GM10266 (cell line): ENCODE measurements around the gene AFG1L.

Experiments used
- DNase-seq: peaks from one replicate; pipeline ENCODE4 v3.0.0; 2012; ENCODE audit errors: extremely low spot score
- CTCF ChIP-seq: IDR thresholded peaks from 2 replicates; pipeline ENCODE4 v1.5.1; 2012; ENCODE audit warnings: mild to moderate bottlenecking, low read depth; ENCODE audit not compliant: control insufficient read depth, insufficient read depth; ENCODE audit errors: missing control alignments

AFG1L gene

GRCh38 chr6:108564178-108564577 lies 269.3 kb downstream of the AFG1L start:
- no peak for TF ChIP-seq CTCF
- DNase-seq = no peak

GRCh38 chr6:108565091-108565766 lies 270.4 kb downstream of the AFG1L start:
- peak; percentile 51 for DNase-seq
- no peak for TF ChIP-seq CTCF

GRCh38 chr6:108565893-108566292 lies 271.0 kb downstream of the AFG1L start:
- TF ChIP-seq CTCF = peak; percentile 12
- DNase-seq = no peak

GRCh38 chr6:108566406-108566805 lies 271.6 kb downstream of the AFG1L start:
- TF ChIP-seq CTCF = no peak

GRCh38 chr6:108568101-108568500 lies 273.2 kb downstream of the AFG1L start:
- no peak for TF ChIP-seq CTCF
- DNase-seq = no peak

More at GRCh38 chr6:108566406-108566805, 271.6 kb downstream of the AFG1L start:
- DNase-seq = no peak

GRCh38 chr6:108568551-108569305 lies 273.9 kb downstream of the AFG1L start:
- DNase-seq = no peak
- TF ChIP-seq CTCF = no peak

- no peak for TF ChIP-seq CTCF
- DNase-seq = no peak
Observed at GRCh38 chr6:108570517-108570916, 275.7 kb downstream of the AFG1L start.
